ENCODE data around the gene R3HDM2.

- TF ChIP-seq CTCF (IDR thresholded peaks at IDR 0.05 in 2 of 3, conservative IDR thresholded peaks at IDR 0.05 in 1 of 3; ENCODE audit: borderline replicate concordance in 1 of 3, insufficient read depth in 1 of 3, low read depth in 2 of 3, low read length in 2 of 3) (no peak), POLR2A (IDR thresholded peaks at IDR 0.05; ENCODE audit: borderline replicate concordance, extremely low read depth, insufficient read depth, insufficient read length) (no peak), JUND (IDR thresholded peaks at IDR 0.05) (no peak), RAD21 (IDR thresholded peaks at IDR 0.05; ENCODE audit: low read depth) (no peak), POLR2AphosphoS5 (IDR thresholded peaks at IDR 0.05; ENCODE audit: low read depth, low read length) (no peak)
Observed at GRCh38 chr12:57366315-57366714, 64.5 kb downstream of the R3HDM2 start.

Measured in HCT116 (cell line).